Mesenchymal stem cell (in vitro differentiated cells and primary cell): ENCODE measurements around the gene HERC4.

Experiments
- DNase-seq: peaks from one replicate; pipeline ENCODE4 v3.0.0-alpha.2; 2013
- H2AFZ ChIP-seq: one replicate; pipeline ENCODE4 v1.6.1; 2013; ENCODE audit warnings: low read depth, mild to moderate bottlenecking, control low read depth, inconsistent platforms, low read length, moderate library complexity
- H2AK5ac ChIP-seq: 2 replicates; pipeline ENCODE4 v1.6.1; 2013; ENCODE audit warnings: low read length, moderate library complexity, mild to moderate bottlenecking, inconsistent platforms; ENCODE audit not compliant: severe bottlenecking
- H2BK120ac ChIP-seq: one replicate; pipeline ENCODE4 v1.6.1; 2013; ENCODE audit warnings: low read depth, mild to moderate bottlenecking, inconsistent platforms, low read length, moderate library complexity
- H2BK12ac ChIP-seq, 2 experiments: one replicate each; pipeline ENCODE4 v1.6.1; 2013; ENCODE audit warnings: inconsistent platforms in 2 of 2, low read length in 2 of 2, mild to moderate bottlenecking in 2 of 2, moderate library complexity in 2 of 2, control low read depth in 1 of 2
- H2BK15ac ChIP-seq: one replicate; pipeline ENCODE4 v1.6.1; 2013; ENCODE audit warnings: mild to moderate bottlenecking, low read depth, inconsistent platforms; ENCODE audit not compliant: poor library complexity, severe bottlenecking
- H2BK5ac ChIP-seq: 2 replicates; pipeline ENCODE4 v1.6.1; 2013; ENCODE audit warnings: low read depth, mild to moderate bottlenecking, low read length, control low read depth, inconsistent platforms; ENCODE audit not compliant: poor library complexity, severe bottlenecking
- H3K14ac ChIP-seq, 2 experiments: one replicate each; pipeline ENCODE4 v1.6.1; 2013; ENCODE audit warnings: inconsistent platforms in 2 of 2, low read length in 2 of 2, control low read depth in 1 of 2, mild to moderate bottlenecking in 1 of 2, moderate library complexity in 1 of 2
- H3K18ac ChIP-seq, 2 experiments: one replicate each; pipeline ENCODE4 v1.6.1; 2013; ENCODE audit warnings: inconsistent platforms in 2 of 2, low read length in 2 of 2, control low read depth in 1 of 2, low read depth in 1 of 2, mild to moderate bottlenecking in 1 of 2
- H3K23ac ChIP-seq, 2 experiments: one replicate each; pipeline ENCODE4 v1.6.1; 2013; ENCODE audit warnings: inconsistent platforms in 2 of 2, low read length in 2 of 2, mild to moderate bottlenecking in 2 of 2, moderate library complexity in 2 of 2, control low read depth in 1 of 2
- H3K27ac ChIP-seq: 2 replicates; pipeline ENCODE4 v1.5.1; 2013; ENCODE audit warnings: mild to moderate bottlenecking, moderate library complexity, low read length, control low read depth, inconsistent platforms; ENCODE audit not compliant: poor library complexity, severe bottlenecking
- H3K27me3 ChIP-seq, 2 experiments: 2 replicates each; pipeline versions ENCODE4 v1.6.1 to v1.7.0; 2013; ENCODE audit warnings: low read length in 2 of 2, mild to moderate bottlenecking in 2 of 2, moderate library complexity in 2 of 2, control low read depth in 1 of 2, inconsistent platforms in 1 of 2; ENCODE audit not compliant: control insufficient read depth in 1 of 2, insufficient read depth in 1 of 2
- H3K36me3 ChIP-seq, 2 experiments: 2 replicates each; pipeline versions ENCODE4 v1.6.1 to v1.7.0; 2013; ENCODE audit warnings: low read length in 2 of 2, control low read depth in 1 of 2, inconsistent platforms in 1 of 2, low read depth in 1 of 2, mild to moderate bottlenecking in 1 of 2; ENCODE audit not compliant: insufficient read depth in 2 of 2, control insufficient read depth in 1 of 2
- H3K4ac ChIP-seq, 2 experiments: one replicate each; pipeline ENCODE4 v1.6.1; 2013; ENCODE audit warnings: inconsistent platforms in 2 of 2, low read length in 2 of 2, mild to moderate bottlenecking in 2 of 2, moderate library complexity in 2 of 2, control low read depth in 1 of 2, low read depth in 1 of 2
- H3K4me1 ChIP-seq: 2 replicates; pipeline ENCODE4 v1.6.1; 2013; ENCODE audit warnings: low read depth, low read length, control low read depth; ENCODE audit not compliant: control insufficient read depth, insufficient read depth
- H3K4me2 ChIP-seq: 2 replicates; pipeline ENCODE4 v1.6.1; 2013; ENCODE audit warnings: low read length, mild to moderate bottlenecking, inconsistent platforms; ENCODE audit not compliant: poor library complexity, severe bottlenecking
- H3K4me3 ChIP-seq, 2 experiments: 2 replicates each; pipeline versions ENCODE4 v1.5.1 to v1.7.0; 2013; ENCODE audit warnings: low read length in 2 of 2, mild to moderate bottlenecking in 2 of 2, control low read depth in 1 of 2, low read depth in 1 of 2; ENCODE audit not compliant: insufficient read depth in 1 of 2
- H3K79me1 ChIP-seq: replicated peaks from 2 replicates; pipeline ENCODE4 v1.6.1; 2013; ENCODE audit warnings: mild to moderate bottlenecking, control low read depth, low read length, inconsistent platforms; ENCODE audit not compliant: poor library complexity, severe bottlenecking
- H3K9ac ChIP-seq: 2 replicates; pipeline ENCODE4 v1.7.0; 2013; ENCODE audit warnings: mild to moderate bottlenecking, low read length, moderate library complexity
- H3K9me3 ChIP-seq: 2 replicates; pipeline ENCODE4 v1.7.0; 2013; ENCODE audit warnings: mild to moderate bottlenecking, low read length; ENCODE audit not compliant: control insufficient read depth
- H4K8ac ChIP-seq: one replicate; pipeline ENCODE4 v1.6.1; 2013; ENCODE audit warnings: inconsistent platforms, mild to moderate bottlenecking, low read length, moderate library complexity
- H4K91ac ChIP-seq: one replicate; pipeline ENCODE4 v1.6.1; 2013; ENCODE audit warnings: mild to moderate bottlenecking, low read length, inconsistent platforms
- WGBS: methylation state at CpG from one replicate; pipeline ENCODE4 v1.1.7; 2013; ENCODE audit warnings: mixed read lengths; 5-methylcytosine and 5-hydroxymethylcytosine counted together

The HERC4 gene

DNA sequence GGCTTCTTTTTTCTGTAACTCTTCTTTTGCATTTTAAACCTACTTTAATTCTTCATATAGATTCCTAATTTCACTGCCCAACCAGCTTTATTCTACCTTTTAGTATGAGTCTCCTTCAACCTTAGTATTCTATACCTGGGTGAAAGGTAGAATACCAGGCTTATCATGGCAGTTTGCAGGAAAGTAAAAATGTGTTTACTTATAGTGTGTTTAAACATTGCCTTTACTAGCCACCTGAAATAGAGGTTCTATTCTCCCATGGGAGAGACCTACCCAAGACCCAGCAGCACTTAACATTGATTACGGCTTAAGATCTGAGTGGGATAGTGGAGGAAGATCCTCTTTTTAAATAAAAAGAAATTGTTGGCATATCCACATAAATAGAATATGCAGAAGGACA lies 32.6 kb upstream of the HERC4 start:
- no peak overlapping the region for H2AFZ ChIP-seq
- no peak overlapping the region for H3K18ac ChIP-seq
- no peak overlapping the region for H3K14ac ChIP-seq
- H3K9me3 ChIP-seq: no peaks in the 10 kb centered on the region
- no peak overlapping the region for H4K8ac ChIP-seq
- no peak overlapping the region for H3K9ac ChIP-seq
- H2BK15ac ChIP-seq: no peak overlapping the region
- no peak overlapping the region for H2AK5ac ChIP-seq
- DNase-seq: no peak
- H2BK5ac ChIP-seq: no peak overlapping the region
- H3K27ac ChIP-seq: no peak overlapping the region
- H4K91ac ChIP-seq: no peak overlapping the region
- H3K79me1 ChIP-seq: no peaks in the 10 kb centered on the region
- no CpG with 5 or more reads among the region's 1 CpG for WGBS
- no peak overlapping the region for H3K23ac ChIP-seq
- H3K27me3 ChIP-seq: no peaks in the 10 kb centered on the region
- no peak overlapping the region for H3K4me2 ChIP-seq
- H3K4me1 ChIP-seq: peaks cover 3% of the 10 kb centered on the region
- H3K4me3 ChIP-seq: no peak overlapping the region
- no peaks in the 10 kb centered on the region for H3K36me3 ChIP-seq
- H2BK120ac ChIP-seq: no peak overlapping the region
- no peak overlapping the region for H3K4ac ChIP-seq
- no peak overlapping the region for H2BK12ac ChIP-seq

DNA sequence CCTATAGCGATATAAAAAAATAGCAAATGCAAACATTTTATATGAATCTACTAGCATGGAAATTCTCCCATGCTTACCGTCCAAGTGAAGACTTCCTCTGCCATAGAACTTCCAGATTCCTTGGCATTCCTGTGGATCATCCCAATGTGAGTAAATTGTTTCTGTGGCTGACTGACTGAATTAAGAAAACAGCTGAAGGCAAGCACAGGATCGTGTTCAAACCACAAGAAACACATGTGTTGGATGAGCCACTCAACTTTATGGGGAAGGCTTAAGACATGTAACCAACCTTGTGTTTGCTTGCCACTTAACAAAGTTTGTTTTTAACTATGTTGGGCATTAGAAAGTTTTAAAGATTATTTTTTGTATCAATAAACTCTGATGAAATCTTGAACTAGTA lies 31.6 kb upstream of the HERC4 start:
- Histone ChIP-seq H2BK15ac (no peak overlapping the region), H2AK5ac (no peak overlapping the region), H2BK5ac (no peak overlapping the region), H3K14ac (no peak overlapping the region), H3K27me3 (no peaks in the 10 kb centered on the region), H3K4me3 (no peak overlapping the region), H3K4ac (no peak overlapping the region), H2AFZ (no peak overlapping the region), H3K27ac (peak overlapping the region; percentile 53), H4K8ac (no peak overlapping the region), H3K9ac (no peak overlapping the region), H2BK12ac (no peak overlapping the region), H3K23ac (no peak overlapping the region), H3K4me1 (peaks cover 3% of the 10 kb centered on the region), H2BK120ac (no peak overlapping the region), H3K79me1 (no peaks in the 10 kb centered on the region), H3K4me2 (no peak overlapping the region), H3K9me3 (no peaks in the 10 kb centered on the region), H3K18ac (no peak overlapping the region), H3K36me3 (no peaks in the 10 kb centered on the region), H4K91ac (no peak overlapping the region)
- 55% methylated on average over 2 of the region's 3 CpGs for WGBS
- DNase-seq: peak; percentile 75

- Histone ChIP-seq H2AFZ (no peak overlapping the region), H3K36me3 (no peaks in the 10 kb centered on the region), H2BK5ac (no peak overlapping the region), H2BK15ac (no peak overlapping the region), H4K91ac (no peak overlapping the region), H2BK120ac (no peak overlapping the region), H2BK12ac (no peak overlapping the region), H3K14ac (no peak overlapping the region), H3K4me3 (no peak overlapping the region), H3K23ac (no peak overlapping the region), H3K4ac (no peak overlapping the region), H3K79me1 (no peaks in the 10 kb centered on the region), H3K18ac (peak overlapping the region in 1 of 2 experiments; percentile 8), H2AK5ac (no peak overlapping the region), H3K9me3 (no peaks in the 10 kb centered on the region), H3K27me3 (no peaks in the 10 kb centered on the region), H3K4me1 (peaks cover 3% of the 10 kb centered on the region), H3K9ac (no peak overlapping the region), H4K8ac (no peak overlapping the region), H3K4me2 (peak overlapping the region; percentile 57), H3K27ac (peak overlapping the region; percentile 72)
- 62% methylated on average over 3 of the region's 3 CpGs for WGBS
- DNase-seq: peak; percentile 43
Observed at GRCh38 chr10:68105820-68106219, 30.7 kb upstream of the HERC4 start.

- H4K91ac ChIP-seq: no peak overlapping the region
- no peak overlapping the region for H3K14ac ChIP-seq
- H4K8ac ChIP-seq: no peak overlapping the region
- H3K36me3 ChIP-seq: no peaks in the 10 kb centered on the region
- peaks cover 4% of the 10 kb centered on the region for H3K4me1 ChIP-seq
- H2AFZ ChIP-seq: no peak overlapping the region
- H2BK15ac ChIP-seq: no peak overlapping the region
- no peak overlapping the region for H2BK5ac ChIP-seq
- no peak overlapping the region for H3K9ac ChIP-seq
- H3K23ac ChIP-seq: no peak overlapping the region
- no CpG with 5 or more reads among the region's 3 CpGs for WGBS
- DNase-seq: no peak
- no peaks in the 10 kb centered on the region for H3K27me3 ChIP-seq
- H3K9me3 ChIP-seq: no peaks in the 10 kb centered on the region
- no peak overlapping the region for H3K4me2 ChIP-seq
- H2AK5ac ChIP-seq: no peak overlapping the region
- no peak overlapping the region for H3K4ac ChIP-seq
- no peak overlapping the region for H3K27ac ChIP-seq
- no peak overlapping the region for H3K4me3 ChIP-seq
- no peak overlapping the region for H3K18ac ChIP-seq
- no peak overlapping the region for H2BK120ac ChIP-seq
- H2BK12ac ChIP-seq: no peak overlapping the region
- H3K79me1 ChIP-seq: no peaks in the 10 kb centered on the region
Observed at GRCh38 chr10:68103901-68104300, 28.8 kb upstream of the HERC4 start.
